IMR-90 (cell line): ENCODE data around the gene FGF5. TPM values are rescaled to one million over a fixed set of nuclear protein-coding genes. Genes with fewer than 3 reads are reported as not detected.
A peak's percentile ranks its signal among the peaks of the same experiment; 100 is the strongest.

ENCODE experiments used
- ATAC-seq: fragments of 200-7000 bp; cut with Tn5 transposase; 2 replicates; pipeline ENCODE4 v1.9.1; 2020; ENCODE audit warnings: low read depth, mild to moderate bottlenecking, moderate library complexity
- BruUV-seq: library from RNA; stranded (reverse); fragments of 400-500 nt; replicated peaks from 2 replicates; lab custom pipeline; 2021; lab: Mats Ljungman, UMichigan
- CTCF ChIA-PET: fragments of 300-600 bp; formaldehyde crosslinking; extraction: SDS; loops from one replicate; lab custom pipeline; 2021; ENCODE audit warnings: antibody characterized with exemption; lab: Yijun Ruan, JAX
- POLR2A ChIA-PET: fragments of 300-600 bp; sonication (Branson Sonifier 250); formaldehyde crosslinking; loops from one replicate; lab custom pipeline; 2022; ENCODE audit warnings: antibody characterized with exemption; ENCODE audit not compliant: unreplicated experiment; lab: Charles Lee
- DNase-seq: peaks from one replicate; pipeline ENCODE4 v3.0.0; 2013
- H2AFZ ChIP-seq: replicated peaks from 2 replicates; pipeline ENCODE3; 2013; ENCODE audit warnings: low read length, mild to moderate bottlenecking; ENCODE audit not compliant: poor library complexity
- H2AK5ac ChIP-seq: 2 replicates; pipeline ENCODE4 v1.6.1; 2013; ENCODE audit warnings: low read depth, low read length, inconsistent platforms
- H2AK9ac ChIP-seq: replicated peaks from 2 replicates; pipeline ENCODE3; 2013; ENCODE audit warnings: mild to moderate bottlenecking, low read depth, low read length, moderate library complexity; ENCODE audit not compliant: poor library complexity
- H2BK120ac ChIP-seq: 2 replicates; pipeline ENCODE4 v1.6.1; 2013; ENCODE audit warnings: low read depth, low read length, inconsistent platforms
- H2BK15ac ChIP-seq: 3 replicates; pipeline ENCODE4 v1.6.1; 2013; ENCODE audit warnings: low read depth, low read length, inconsistent platforms
- H2BK20ac ChIP-seq: 2 replicates; pipeline ENCODE4 v1.6.1; 2013; ENCODE audit warnings: low read depth, mild to moderate bottlenecking, inconsistent platforms, low read length, moderate library complexity
- H2BK5ac ChIP-seq: 2 replicates; pipeline ENCODE4 v1.6.1; 2013; ENCODE audit warnings: mild to moderate bottlenecking, low read depth, low read length, inconsistent platforms; ENCODE audit not compliant: poor library complexity, severe bottlenecking
- H3K14ac ChIP-seq: replicated peaks from 2 replicates; pipeline ENCODE4 v1.6.1; 2013; ENCODE audit warnings: low read depth, low read length, inconsistent platforms
- H3K18ac ChIP-seq: 2 replicates; pipeline ENCODE4 v1.6.1; 2013; ENCODE audit warnings: low read depth, low read length, control low read depth
- H3K23ac ChIP-seq: 2 replicates; pipeline ENCODE4 v1.6.1; 2013; ENCODE audit warnings: low read depth, low read length, inconsistent platforms
- H3K27ac ChIP-seq: 2 replicates; pipeline ENCODE4 v1.5.1; 2013; ENCODE audit warnings: mild to moderate bottlenecking, control low read depth, low read length; ENCODE audit not compliant: insufficient read depth
- H3K27me3 ChIP-seq: 2 replicates; pipeline ENCODE4 v1.6.1; 2013; ENCODE audit warnings: low read length; ENCODE audit not compliant: control insufficient read depth, insufficient read depth
- H3K36me3 ChIP-seq: 2 replicates; pipeline ENCODE4 v1.6.1; 2013; ENCODE audit warnings: low read length, mixed read lengths; ENCODE audit not compliant: control insufficient read depth, insufficient read depth
- H3K4ac ChIP-seq: 2 replicates; pipeline ENCODE4 v1.6.1; 2013; ENCODE audit warnings: low read depth, low read length, inconsistent platforms
- H3K4me1 ChIP-seq: 2 replicates; pipeline ENCODE4 v1.6.1; 2013; ENCODE audit warnings: low read length, mixed read lengths; ENCODE audit not compliant: control insufficient read depth, insufficient read depth
- H3K4me2 ChIP-seq: 2 replicates; pipeline ENCODE4 v1.6.1; 2013; ENCODE audit warnings: low read depth, mild to moderate bottlenecking, control low read depth, low read length, moderate library complexity
- H3K4me3 ChIP-seq: 2 replicates; pipeline ENCODE4 v1.5.1; 2013; ENCODE audit warnings: low read depth, mild to moderate bottlenecking, control low read depth, low read length, moderate library complexity; ENCODE audit not compliant: insufficient read depth
- H3K56ac ChIP-seq: 2 replicates; pipeline ENCODE4 v1.6.1; 2013; ENCODE audit warnings: low read length, inconsistent platforms; ENCODE audit not compliant: insufficient read depth; ENCODE audit errors: extremely low read depth
- H3K79me1 ChIP-seq, 2 experiments: 2 replicates each; pipeline ENCODE4 v1.6.1; 2013; ENCODE audit warnings: low read length in 2 of 2, inconsistent platforms in 1 of 2, low read depth in 1 of 2
- H3K9ac ChIP-seq: 2 replicates; pipeline ENCODE4 v1.6.1; 2013; ENCODE audit warnings: low read depth, low read length, control low read depth
- H3K9me1 ChIP-seq: 2 replicates; pipeline ENCODE4 v1.6.1; 2013; ENCODE audit warnings: low read length, inconsistent platforms; ENCODE audit not compliant: insufficient read depth
- H3K9me3 ChIP-seq: 2 replicates; pipeline ENCODE4 v1.6.1; 2013; ENCODE audit warnings: low read length; ENCODE audit not compliant: control insufficient read depth, insufficient read depth
- H4K20me1 ChIP-seq: 2 replicates; pipeline ENCODE4 v1.6.1; 2013; ENCODE audit warnings: low read length, inconsistent platforms; ENCODE audit not compliant: insufficient read depth
- H4K5ac ChIP-seq: 2 replicates; pipeline ENCODE4 v1.6.1; 2013; ENCODE audit warnings: mild to moderate bottlenecking, low read depth, low read length, control low read depth
- H4K8ac ChIP-seq, 2 experiments: 2 replicates each; pipeline ENCODE4 v1.6.1; 2013; ENCODE audit warnings: low read depth in 2 of 2, low read length in 2 of 2, control low read depth in 1 of 2, inconsistent platforms in 1 of 2
- H4K91ac ChIP-seq: 2 replicates; pipeline ENCODE4 v1.6.1; 2013; ENCODE audit warnings: low read depth, low read length, inconsistent platforms; ENCODE audit not compliant: insufficient read depth
- BHLHE40 ChIP-seq: fragments of 150-350 bp; IDR thresholded peaks from 2 replicates; pipeline ENCODE4 v1.6.1; 2016; ENCODE audit warnings: mild to moderate bottlenecking, low read depth, low read length
- CEBPB ChIP-seq: IDR thresholded peaks from 2 replicates; pipeline ENCODE4 v1.6.1; 2012; ENCODE audit warnings: low read depth, low read length, improper control_type of control experiment
- FOS ChIP-seq: fragments of 150-350 bp; IDR thresholded peaks from 2 replicates; pipeline ENCODE4 v1.6.1; 2016; ENCODE audit warnings: low read depth, low read length
- MAFK ChIP-seq: IDR thresholded peaks from 2 replicates; pipeline ENCODE4 v1.6.1; 2012; ENCODE audit warnings: low read depth, low read length, improper control_type of control experiment
- MXI1 ChIP-seq: IDR thresholded peaks from 2 replicates; pipeline ENCODE4 v1.6.1; 2012; ENCODE audit warnings: low read depth, mild to moderate bottlenecking, low read length, moderate library complexity, borderline replicate concordance
- NFE2L2 ChIP-seq: fragments of 150-350 bp; IDR thresholded peaks from 2 replicates; pipeline ENCODE4 v1.6.1; 2016; ENCODE audit warnings: low read depth, mild to moderate bottlenecking, low read length
- POLR2A ChIP-seq: IDR thresholded peaks from 2 replicates; pipeline ENCODE4 v1.6.1; 2012; ENCODE audit warnings: mild to moderate bottlenecking, low read depth, low read length
- RCOR1 ChIP-seq: IDR thresholded peaks from 2 replicates; pipeline ENCODE4 v1.6.1; 2012; ENCODE audit warnings: mild to moderate bottlenecking, low read length, improper control_type of control experiment; ENCODE audit not compliant: insufficient replicate concordance
- SMC3 ChIP-seq: fragments of 150-350 bp; IDR thresholded peaks from 2 replicates; pipeline ENCODE4 v1.6.1; 2016; ENCODE audit warnings: low read depth, mild to moderate bottlenecking, antibody characterized with exemption, low read length, moderate library complexity
- WGBS, 2 experiments: methylation state at CpG; one replicate each; pipeline versions ENCODE4 v1.1.5 to v1.1.7; 2013; ENCODE audit warnings: missing lambda C conversion rate in 2 of 2; ENCODE audit not compliant: insufficient read length in 1 of 2; ENCODE audit errors: extremely low coverage in 2 of 2; 5-methylcytosine and 5-hydroxymethylcytosine counted together
- dilution Hi-C: fragments of 300-500 bp; cut with HindIII; formaldehyde crosslinking; loops from one replicate; pipeline ENCODE4 v1.14.3; 2018; ENCODE audit warnings: low sequenced_read_pairs; ENCODE audit not compliant: unreplicated experiment
- in situ Hi-C: fragments of 300-500 bp; cut with MboI; formaldehyde crosslinking; loops from 3 replicates; pipeline ENCODE4 v1.14.3; 2019; ENCODE audit warnings: low sequenced_read_pairs, inconsistent platforms, mixed read lengths
- intact Hi-C: fragments of 100-400 bp; cut with micrococcal nuclease; formaldehyde crosslinking; loops from 2 replicates; pipeline ENCODE4 v1.10.0; 2022
- polyA plus RNA-seq, 3 experiments: library from polyadenylated mRNA; depleted of rRNA; stranded (reverse); fragments of >200 nt; gene quantifications; 2 replicates each; pipeline ENCODE4 v1.2.3, GENCODE V29; 2012; ENCODE audit warnings: low replicate concordance in 1 of 3
- total RNA-seq: library from RNA; depleted of rRNA; stranded (reverse); fragments of >200 nt; gene quantifications from 2 replicates; pipeline ENCODE4 v1.2.3, GENCODE V29; 2012
- TF ChIP-seq, protein P1 (sequence below): fragments of 150-350 bp; IDR thresholded peaks from 2 replicates; pipeline ENCODE4 v1.6.1; 2016; ENCODE audit warnings: low read depth, mild to moderate bottlenecking, low read length, moderate library complexity, borderline replicate concordance
- TF ChIP-seq, protein P2 (sequence below): fragments of 150-350 bp; IDR thresholded peaks from 2 replicates; pipeline ENCODE4 v1.6.1; 2017; ENCODE audit warnings: mild to moderate bottlenecking, antibody characterized with exemption, low read length, low read depth
- TF ChIP-seq, protein P3 (sequence below): conservative IDR thresholded peaks from 2 replicates; pipeline ENCODE4 v1.5.1; 2012; ENCODE audit warnings: mild to moderate bottlenecking, low read depth, low read length, improper control_type of control experiment

FGF5 gene
- total and polyA plus RNA-seq, 2 of the 4 experiments (the other 2 are of a cell fraction) = 18.6 to 42.1 TPM

DNA sequence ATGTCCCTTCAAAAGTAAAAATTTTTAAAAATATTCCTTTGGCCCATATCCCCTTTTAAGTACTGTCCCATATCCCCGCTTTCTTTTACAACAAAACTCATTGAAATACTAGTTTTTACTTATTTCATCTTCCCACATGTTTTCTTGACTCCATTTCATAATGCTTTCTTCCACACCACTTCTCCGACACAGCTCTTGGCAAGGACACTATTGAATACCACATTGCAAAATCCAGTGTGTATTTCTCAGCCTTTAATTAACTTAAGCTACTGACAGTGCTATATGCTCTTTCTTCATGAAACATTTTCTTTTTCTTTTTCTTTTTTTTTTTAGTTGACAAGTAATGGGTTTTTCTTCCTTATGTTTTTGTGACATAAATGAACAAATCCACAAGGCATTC, 40.4 kb upstream of the FGF5 start:
- H3K14ac ChIP-seq = no peak overlapping the region
- CTCF ChIA-PET = interaction anchor here (0.6 to 1.2 kb wide), 4 partner anchors 10 to 246 kb away, joined by 3 to 5 read pairs (median 4); no protein-coding TSS in a partner anchor

More for the DNA sequence above, 40.4 kb upstream of the FGF5 start:
- Histone ChIP-seq H3K4me1 (peaks cover under 1% of the 10 kb centered on the region; the same call in 1 of the 2 replicates), H3K56ac (no peak overlapping the region), H3K9ac (no peak overlapping the region), H4K91ac (no peak overlapping the region), H4K5ac (no peak overlapping the region; the same call in 1 of the 2 replicates), H3K36me3 (no peaks in the 10 kb centered on the region), H4K20me1 (no peaks in the 10 kb centered on the region), H3K27ac (no peak overlapping the region), H3K4me2 (no peak overlapping the region), H3K9me3 (no peaks in the 10 kb centered on the region), H2AK5ac (no peak overlapping the region), H2AK9ac (no peak overlapping the region), H2BK5ac (no peak overlapping the region), H3K9me1 (peaks cover under 1% of the 10 kb centered on the region; the same call in 1 of the 2 replicates), H2AFZ (no peak overlapping the region), H2BK20ac (no peak overlapping the region), H4K8ac (no peak overlapping the region), H3K18ac (no peak overlapping the region), H3K79me1 (peaks cover 0 to 9% of the 10 kb centered on the region in 2 experiments; a peak in 2 of 4 replicates), H3K4me3 (no peak overlapping the region), H3K23ac (no peak overlapping the region), H2BK120ac (0 out of 2 replicates have a peak overlapping the region, but pooled peaks have one; percentile 46), H2BK15ac (peak overlapping the region; percentile 82; the same call in 1 of the 3 replicates), H3K27me3 (no peaks in the 10 kb centered on the region), H3K4ac (no peak overlapping the region)
- dilution Hi-C loops = no loop called here
- WGBS, 2 experiments = 0% methylated on average over 1 of the region's 2 CpGs; no CpG with 5 or more reads in 1 of the 2 experiments
- intact Hi-C loops = no loop called here
- ATAC-seq (no peak), DNase-seq (no peak)
- no TSS peak for BruUV-seq
- POLR2A ChIA-PET = no interaction called here
- in situ Hi-C loops = loop anchor here (10.0 kb wide), 1 partner anchor 109 kb away; the partner anchor contains the start of gene CFAP299
- TF ChIP-seq RCOR1 = no peak
- no peak for TF ChIP-seq BHLHE40
- no peak for TF ChIP-seq FOS
- no peak for TF ChIP-seq MXI1
- TF ChIP-seq, protein P1, sequence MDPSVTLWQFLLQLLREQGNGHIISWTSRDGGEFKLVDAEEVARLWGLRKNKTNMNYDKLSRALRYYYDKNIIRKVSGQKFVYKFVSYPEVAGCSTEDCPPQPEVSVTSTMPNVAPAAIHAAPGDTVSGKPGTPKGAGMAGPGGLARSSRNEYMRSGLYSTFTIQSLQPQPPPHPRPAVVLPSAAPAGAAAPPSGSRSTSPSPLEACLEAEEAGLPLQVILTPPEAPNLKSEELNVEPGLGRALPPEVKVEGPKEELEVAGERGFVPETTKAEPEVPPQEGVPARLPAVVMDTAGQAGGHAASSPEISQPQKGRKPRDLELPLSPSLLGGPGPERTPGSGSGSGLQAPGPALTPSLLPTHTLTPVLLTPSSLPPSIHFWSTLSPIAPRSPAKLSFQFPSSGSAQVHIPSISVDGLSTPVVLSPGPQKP = no peak
- TF ChIP-seq, protein P2, sequence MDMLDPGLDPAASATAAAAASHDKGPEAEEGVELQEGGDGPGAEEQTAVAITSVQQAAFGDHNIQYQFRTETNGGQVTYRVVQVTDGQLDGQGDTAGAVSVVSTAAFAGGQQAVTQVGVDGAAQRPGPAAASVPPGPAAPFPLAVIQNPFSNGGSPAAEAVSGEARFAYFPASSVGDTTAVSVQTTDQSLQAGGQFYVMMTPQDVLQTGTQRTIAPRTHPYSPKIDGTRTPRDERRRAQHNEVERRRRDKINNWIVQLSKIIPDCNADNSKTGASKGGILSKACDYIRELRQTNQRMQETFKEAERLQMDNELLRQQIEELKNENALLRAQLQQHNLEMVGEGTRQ = no peak
- TF ChIP-seq, protein P3, sequence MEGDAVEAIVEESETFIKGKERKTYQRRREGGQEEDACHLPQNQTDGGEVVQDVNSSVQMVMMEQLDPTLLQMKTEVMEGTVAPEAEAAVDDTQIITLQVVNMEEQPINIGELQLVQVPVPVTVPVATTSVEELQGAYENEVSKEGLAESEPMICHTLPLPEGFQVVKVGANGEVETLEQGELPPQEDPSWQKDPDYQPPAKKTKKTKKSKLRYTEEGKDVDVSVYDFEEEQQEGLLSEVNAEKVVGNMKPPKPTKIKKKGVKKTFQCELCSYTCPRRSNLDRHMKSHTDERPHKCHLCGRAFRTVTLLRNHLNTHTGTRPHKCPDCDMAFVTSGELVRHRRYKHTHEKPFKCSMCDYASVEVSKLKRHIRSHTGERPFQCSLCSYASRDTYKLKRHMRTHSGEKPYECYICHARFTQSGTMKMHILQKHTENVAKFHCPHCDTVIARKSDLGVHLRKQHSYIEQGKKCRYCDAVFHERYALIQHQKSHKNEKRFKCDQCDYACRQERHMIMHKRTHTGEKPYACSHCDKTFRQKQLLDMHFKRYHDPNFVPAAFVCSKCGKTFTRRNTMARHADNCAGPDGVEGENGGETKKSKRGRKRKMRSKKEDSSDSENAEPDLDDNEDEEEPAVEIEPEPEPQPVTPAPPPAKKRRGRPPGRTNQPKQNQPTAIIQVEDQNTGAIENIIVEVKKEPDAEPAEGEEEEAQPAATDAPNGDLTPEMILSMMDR = no peak
- TF ChIP-seq CEBPB = no peak
- no peak for TF ChIP-seq MAFK
- no peak for TF ChIP-seq SMC3
- no peak for TF ChIP-seq NFE2L2
- no peak for TF ChIP-seq POLR2A
